Mucosa of rectum (tissue), 2 donors: ENCODE results near the gene KIF9.
"Not testable (repeated sequence)": the region's sequence is repeated elsewhere in the genome, so short reads cannot be mapped to it uniquely, and the experiment has no call there.

Experiments used
- H3K27ac ChIP-seq, 2 donors: one replicate each; pipeline ENCODE4 v1.7.0; 2013; ENCODE audit warnings: inconsistent platforms in 2 of 2, low read depth in 2 of 2, low read length in 2 of 2
- H3K27me3 ChIP-seq, 2 donors: one replicate each; pipeline ENCODE4 v1.7.0; 2013; ENCODE audit warnings: low read length in 2 of 2; ENCODE audit not compliant: control insufficient read depth in 2 of 2, insufficient read depth in 2 of 2
- H3K36me3 ChIP-seq, 2 donors: one replicate each; pipeline ENCODE4 v1.7.0; 2013; ENCODE audit warnings: low read length in 2 of 2; ENCODE audit not compliant: control insufficient read depth in 2 of 2, insufficient read depth in 2 of 2
- H3K4me1 ChIP-seq, 2 donors: one replicate each; pipeline ENCODE4 v1.7.0; 2013; ENCODE audit warnings: low read length in 2 of 2, mild to moderate bottlenecking in 1 of 2; ENCODE audit not compliant: control insufficient read depth in 2 of 2, insufficient read depth in 2 of 2
- H3K4me3 ChIP-seq, 2 donors: one replicate each; pipeline ENCODE4 v1.7.0; 2013; ENCODE audit warnings: low read length in 2 of 2
- H3K9ac ChIP-seq, 2 donors: one replicate each; pipeline ENCODE4 v1.7.0; 2013; ENCODE audit warnings: low read length in 2 of 2, low read depth in 1 of 2, mild to moderate bottlenecking in 1 of 2
- H3K9me3 ChIP-seq, 2 donors: one replicate each; pipeline ENCODE4 v1.7.0; 2013; ENCODE audit warnings: low read length in 2 of 2; ENCODE audit not compliant: control insufficient read depth in 2 of 2
- donor health status: healthy.
- donor health status: Normal muscosa, but diverticular disease.

KIF9 gene

GRCh38 chr3:47251689-47252088 is 30.9 kb downstream of the KIF9 start:
- H3K9me3 ChIP-seq = no peaks in the 10 kb centered on the region
- no peaks in the 10 kb centered on the region for H3K36me3 ChIP-seq
- no peak overlapping the region for H3K9ac ChIP-seq
- no peaks in the 10 kb centered on the region for H3K4me1 ChIP-seq
- H3K4me3 ChIP-seq = no peak overlapping the region
- H3K27me3 ChIP-seq = no peaks in the 10 kb centered on the region
- no peak overlapping the region for H3K27ac ChIP-seq

- not testable (repeated sequence) for H3K9me3 ChIP-seq, H3K9ac ChIP-seq, H3K4me3 ChIP-seq, H3K27ac ChIP-seq, H3K27me3 ChIP-seq, H3K36me3 ChIP-seq, H3K4me1 ChIP-seq
Measured at GRCh38 chr3:47251085-47251484, 31.5 kb downstream of the KIF9 start.

- no peak overlapping the region for H3K9ac ChIP-seq
- H3K9me3 ChIP-seq = no peaks in the 10 kb centered on the region
- H3K27me3 ChIP-seq = no peaks in the 10 kb centered on the region
- no peaks in the 10 kb centered on the region for H3K4me1 ChIP-seq
- no peak overlapping the region for H3K27ac ChIP-seq
- no peaks in the 10 kb centered on the region for H3K36me3 ChIP-seq
- no peak overlapping the region for H3K4me3 ChIP-seq
Measured at GRCh38 chr3:47250309-47251060, 32.1 kb downstream of the KIF9 start.

- no peaks in the 10 kb centered on the region for H3K4me1 ChIP-seq
- H3K27me3 ChIP-seq = no peaks in the 10 kb centered on the region
- no peak overlapping the region for H3K4me3 ChIP-seq
- H3K36me3 ChIP-seq = no peaks in the 10 kb centered on the region
- no peaks in the 10 kb centered on the region for H3K9me3 ChIP-seq
- H3K9ac ChIP-seq = no peak overlapping the region
- H3K27ac ChIP-seq = no peak overlapping the region
Measured at GRCh38 chr3:47247131-47248064, 35.2 kb downstream of the KIF9 start.

GRCh38 chr3:47245271-47245670 is 37.3 kb downstream of the KIF9 start:
- Histone ChIP-seq H3K4me3 (no peak overlapping the region), H3K4me1 (no peaks in the 10 kb centered on the region), H3K9me3 (no peaks in the 10 kb centered on the region), H3K36me3 (no peaks in the 10 kb centered on the region), H3K27ac (no peak overlapping the region), H3K27me3 (no peaks in the 10 kb centered on the region), H3K9ac (no peak overlapping the region)

GRCh38 chr3:47244531-47245100 is 38.0 kb downstream of the KIF9 start:
- Histone ChIP-seq H3K36me3 (no peaks in the 10 kb centered on the region), H3K9me3 (no peaks in the 10 kb centered on the region), H3K9ac (no peak overlapping the region), H3K27ac (no peak overlapping the region), H3K4me1 (no peaks in the 10 kb centered on the region), H3K27me3 (no peaks in the 10 kb centered on the region), H3K4me3 (no peak overlapping the region)

GRCh38 chr3:47243419-47244147 is 39.0 kb downstream of the KIF9 start:
- no peak overlapping the region for H3K27ac ChIP-seq
- H3K4me3 ChIP-seq = no peak overlapping the region
- no peaks in the 10 kb centered on the region for H3K4me1 ChIP-seq
- no peaks in the 10 kb centered on the region for H3K36me3 ChIP-seq
- H3K27me3 ChIP-seq = no peaks in the 10 kb centered on the region
- H3K9ac ChIP-seq = no peak overlapping the region
- H3K9me3 ChIP-seq = no peaks in the 10 kb centered on the region

GRCh38 chr3:47239929-47240328 is 42.7 kb downstream of the KIF9 start:
- no peaks in the 10 kb centered on the region for H3K9me3 ChIP-seq
- H3K4me1 ChIP-seq = no peaks in the 10 kb centered on the region
- no peak overlapping the region for H3K4me3 ChIP-seq
- no peaks in the 10 kb centered on the region for H3K36me3 ChIP-seq
- H3K27me3 ChIP-seq = no peaks in the 10 kb centered on the region
- no peak overlapping the region for H3K27ac ChIP-seq
- H3K9ac ChIP-seq = no peak overlapping the region

- H3K27me3 ChIP-seq = no peaks in the 10 kb centered on the region
- no peaks in the 10 kb centered on the region for H3K36me3 ChIP-seq
- no peak overlapping the region for H3K27ac ChIP-seq
- H3K4me3 ChIP-seq = no peak overlapping the region
- H3K9ac ChIP-seq = no peak overlapping the region
- no peaks in the 10 kb centered on the region for H3K9me3 ChIP-seq
- no peaks in the 10 kb centered on the region for H3K4me1 ChIP-seq
Measured at GRCh38 chr3:47238017-47238416, 44.6 kb downstream of the KIF9 start.
